ENCODE measurements around the gene KIAA0040. TPM values are rescaled to one million over a fixed set of nuclear protein-coding genes. Genes with fewer than 3 reads are reported as not detected.
"Not testable (repeated sequence)": the region's sequence is repeated elsewhere in the genome, so short reads cannot be mapped to it uniquely, and the experiment has no call there.

Gene KIAA0040
- total RNA-seq, 1 experiment from 2014 or later, result 8.3 TPM

- DNase-seq (ENCODE audit: low spot score), result no peak
Observed at GRCh38 chr1:175137369-175137768, 55.2 kb downstream of the KIAA0040 start.

- DNase-seq (ENCODE audit: low spot score), result no peak
Observed at GRCh38 chr1:175136246-175136645, 56.3 kb downstream of the KIAA0040 start.

GRCh38 chr1:175134500-175134899 lies 58.1 kb downstream of the KIAA0040 start:
- DNase-seq (ENCODE audit: low spot score), result no peak

GRCh38 chr1:175133673-175134435 lies 58.7 kb downstream of the KIAA0040 start:
- no peak for DNase-seq (ENCODE audit: low spot score)

- no peak for DNase-seq (ENCODE audit: low spot score)
Observed at GRCh38 chr1:175132436-175132835, 60.1 kb downstream of the KIAA0040 start.

GRCh38 chr1:175131095-175131494 lies 61.5 kb downstream of the KIAA0040 start:
- no peak for DNase-seq (ENCODE audit: low spot score)

GRCh38 chr1:175130649-175131045 lies 61.9 kb downstream of the KIAA0040 start:
- DNase-seq (ENCODE audit: low spot score), result no peak

GRCh38 chr1:175129997-175130648 lies 62.5 kb downstream of the KIAA0040 start:
- no peak for DNase-seq (ENCODE audit: low spot score)

GRCh38 chr1:175129644-175129996 lies 63.0 kb downstream of the KIAA0040 start:
- DNase-seq (ENCODE audit: low spot score), result no peak

GRCh38 chr1:175129182-175129581 lies 63.4 kb downstream of the KIAA0040 start:
- DNase-seq (ENCODE audit: low spot score), result no peak

- DNase-seq (ENCODE audit: low spot score), result no peak
Observed at GRCh38 chr1:175128523-175128922, 64.1 kb downstream of the KIAA0040 start.

- no peak for DNase-seq (ENCODE audit: low spot score)
Observed at GRCh38 chr1:175127565-175127964, 65.0 kb downstream of the KIAA0040 start.

- DNase-seq (ENCODE audit: low spot score), result no peak
Observed at GRCh38 chr1:175126347-175126746, 66.2 kb downstream of the KIAA0040 start.

- no peak for DNase-seq (ENCODE audit: low spot score)
Observed at GRCh38 chr1:175124861-175125260, 67.7 kb downstream of the KIAA0040 start.

- no peak for DNase-seq (ENCODE audit: low spot score)
Observed at GRCh38 chr1:175120511-175120910, 72.1 kb downstream of the KIAA0040 start.

- no peak for DNase-seq (ENCODE audit: low spot score)
Observed at GRCh38 chr1:175118375-175119367, 73.9 kb downstream of the KIAA0040 start.

- DNase-seq (ENCODE audit: low spot score), result no peak
Observed at GRCh38 chr1:175116903-175117302, 75.7 kb downstream of the KIAA0040 start.

- DNase-seq (ENCODE audit: low spot score), result no peak
Observed at GRCh38 chr1:175116210-175116798, 76.3 kb downstream of the KIAA0040 start.

- DNase-seq (ENCODE audit: low spot score), result no peak
Observed at GRCh38 chr1:175114996-175115395, 77.6 kb downstream of the KIAA0040 start.

- DNase-seq (ENCODE audit: low spot score), result not testable (repeated sequence)
Observed at GRCh38 chr1:175108331-175108820, 84.2 kb downstream of the KIAA0040 start.

All from HT-29 (cell line).